Right lobe of liver (tissue), 4 donors: ENCODE measurements around the gene TMEM38B.

Source experiments
- CTCF ChIP-seq, 4 donors: fragments of 200-600 bp in 3 of 4; fragments of 450-650 bp in 1 of 4; IDR thresholded peaks; one replicate each; pipeline versions ENCODE4 v1.5.1 to v1.8.0; 2016 to 2022; ENCODE audit warnings: antibody characterized with exemption in 4 of 4, mild to moderate bottlenecking in 2 of 4
- POLR2A ChIP-seq: fragments of 450-650 bp; IDR thresholded peaks from one replicate; pipeline ENCODE4 v1.6.1; 2017; ENCODE audit warnings: antibody characterized with exemption, mild to moderate bottlenecking
- donor health status: DM: no; HTN: no; CAD: no.
- donor health status: DM: no; HTN: no; CAD: no.
- donor health status: DM: no; HTN: yes; CAD: no.

GRCh38 chr9:105713260-105714019 lies 19.1 kb downstream of the TMEM38B start:
- TF ChIP-seq POLR2A (no peak), CTCF (IDR thresholded peaks at IDR 0.05) (no peak)
